HCT116 (cell line): ENCODE measurements around the gene RABGEF1. TPM values are rescaled to one million over a fixed set of nuclear protein-coding genes. Genes with fewer than 3 reads are reported as not detected.
A peak's percentile ranks its signal among the peaks of the same experiment; 100 is the strongest.

ENCODE experiments used
- ATAC-seq: fragments of 200-7000 bp; cut with Tn5 transposase; 2 replicates; pipeline ENCODE4 v1.9.1; 2020; ENCODE audit warnings: mild to moderate bottlenecking, moderate library complexity
- BruUV-seq: library from RNA; stranded (reverse); fragments of 400-500 nt; replicated peaks from 2 replicates; lab custom pipeline; 2021; lab: Mats Ljungman, UMichigan
- CTCF ChIA-PET: fragments of 300-600 bp; sonication (Branson Sonifier 250); formaldehyde crosslinking; loops from one replicate; lab custom pipeline; 2021; ENCODE audit warnings: antibody characterized with exemption; lab: Charles Lee
- POLR2A ChIA-PET: fragments of 300-600, 350-600 bp; sonication (Branson Sonifier 250); formaldehyde crosslinking; loops from one replicate; lab custom pipeline; 2021; ENCODE audit warnings: antibody characterized with exemption; lab: Charles Lee
- RAD21 ChIA-PET, 2 experiments: fragments of 300-600 bp; sonication (Branson Sonifier 250); formaldehyde crosslinking; loops; one replicate each; lab custom pipeline; 2023; ENCODE audit warnings: low total read pairs in 2 of 2; ENCODE audit not compliant: uncharacterized antibody in 2 of 2, unreplicated experiment in 2 of 2, low non-redundant PET in 1 of 2; lab: Charles Lee
- DNase-seq: peaks from one replicate; pipeline ENCODE4 v3.0.0-alpha.2; 2010; ENCODE audit warnings: low read depth, low spot score
- H2AFZ ChIP-seq: fragments of 200-600 bp; shearing (Covaris generic), sonication (generic); 2 replicates; pipeline ENCODE4 v1.6.1; 2017; ENCODE audit warnings: low read depth, mixed run types, mixed read lengths, antibody characterized with exemption, low read length; ENCODE audit not compliant: poor library complexity, severe bottlenecking
- H3K27ac ChIP-seq: 2 replicates; pipeline ENCODE4 v1.5.1; 2012; ENCODE audit warnings: low read depth, low read length
- H3K27me3 ChIP-seq: fragments of 200-600 bp; sonication (generic); 2 replicates; pipeline ENCODE4 v1.6.1; 2016; ENCODE audit warnings: mixed run types, low read length, mixed read lengths; ENCODE audit not compliant: insufficient read depth
- H3K36me3 ChIP-seq, 2 experiments: fragments of 200-500 bp in 1 of 2; fragments of 200-600 bp in 1 of 2; sonication (Bioruptor generic) in 1 of 2; sonication (generic) in 1 of 2; 2 replicates each; pipeline versions ENCODE4 v1.5.1 to v1.6.1; 2014 to 2016; ENCODE audit warnings: low read length in 2 of 2, inconsistent platforms in 1 of 2, mixed read lengths in 1 of 2, mixed run types in 1 of 2; ENCODE audit not compliant: insufficient read depth in 2 of 2, control insufficient read depth in 1 of 2
- H3K4me1 ChIP-seq, 2 experiments: fragments of 200-600 bp in 1 of 2; sonication (generic) in 1 of 2; 2 replicates each; pipeline versions ENCODE4 v1.5.1 to v1.6.1; 2012 to 2017; ENCODE audit warnings: low read length in 2 of 2, inconsistent platforms in 1 of 2, mild to moderate bottlenecking in 1 of 2, mixed read lengths in 1 of 2, mixed run types in 1 of 2, moderate library complexity in 1 of 2; ENCODE audit not compliant: insufficient read depth in 2 of 2, control insufficient read depth in 1 of 2
- H3K4me2 ChIP-seq: fragments of 200-600 bp; sonication (generic); 2 replicates; pipeline ENCODE4 v1.6.1; 2017; ENCODE audit warnings: mixed run types, low read length, mixed read lengths
- H3K4me3 ChIP-seq, 2 experiments: fragments of 200-600 bp in 1 of 2; sonication (generic) in 1 of 2; replicated peaks in 1 of 2; 2 replicates each; pipeline ENCODE4 v1.5.1; 2011 to 2016; ENCODE audit warnings: low read length in 2 of 2, control low read depth in 1 of 2, low read depth in 1 of 2, mild to moderate bottlenecking in 1 of 2, mixed read lengths in 1 of 2, mixed run types in 1 of 2
- H3K79me2 ChIP-seq: fragments of 200-600 bp; sonication (generic); 2 replicates; pipeline ENCODE4 v1.6.1; 2017; ENCODE audit warnings: mild to moderate bottlenecking, mixed run types, low read length, moderate library complexity, mixed read lengths; ENCODE audit not compliant: insufficient read depth
- H3K9ac ChIP-seq: fragments of 200-600 bp; sonication (generic); 2 replicates; pipeline ENCODE4 v1.6.1; 2016; ENCODE audit warnings: low read length, mixed read lengths
- H3K9me2 ChIP-seq: fragments of 200-600 bp; sonication (generic), shearing (Covaris generic); 2 replicates; pipeline ENCODE4 v1.6.1; 2017; ENCODE audit warnings: mixed run types, mild to moderate bottlenecking, moderate library complexity; ENCODE audit not compliant: insufficient read depth
- H3K9me3 ChIP-seq, 2 experiments: fragments of 200-500 bp in 1 of 2; fragments of 200-600 bp in 1 of 2; sonication (Bioruptor generic) in 1 of 2; sonication (generic) in 1 of 2; 2 replicates each; pipeline ENCODE4 v1.6.1; 2014 to 2017; ENCODE audit warnings: low read length in 2 of 2, mixed read lengths in 2 of 2, inconsistent platforms in 1 of 2, low read depth in 1 of 2, mild to moderate bottlenecking in 1 of 2, mixed run types in 1 of 2, moderate library complexity in 1 of 2; ENCODE audit not compliant: control insufficient read depth in 1 of 2, insufficient read depth in 1 of 2
- H4K20me1 ChIP-seq: fragments of 200-600 bp; sonication (generic), shearing (Covaris generic); 2 replicates; pipeline ENCODE4 v1.6.1; 2017; ENCODE audit warnings: mixed run types, mild to moderate bottlenecking, moderate library complexity; ENCODE audit not compliant: insufficient read depth
- CBX3 ChIP-seq: IDR thresholded peaks from 2 replicates; pipeline ENCODE4 v1.6.1; 2012; ENCODE audit warnings: low read depth
- CEBPB ChIP-seq: IDR thresholded peaks from 2 replicates; pipeline ENCODE4 v1.6.1; 2012; ENCODE audit warnings: low read depth
- EGR1 ChIP-seq: IDR thresholded peaks from 2 replicates; pipeline ENCODE4 v1.6.1; 2012; ENCODE audit warnings: low read depth
- EZH2phosphoT487 ChIP-seq: fragments of 200-600 bp; IDR thresholded peaks from 2 replicates; pipeline ENCODE4 v1.6.1; 2018; ENCODE audit warnings: antibody characterized with exemption, borderline replicate concordance
- POLR2AphosphoS5 ChIP-seq: IDR thresholded peaks from 2 replicates; pipeline ENCODE4 v1.6.1; 2011; ENCODE audit warnings: mild to moderate bottlenecking, low read depth, low read length, moderate library complexity
- SIN3A ChIP-seq: IDR thresholded peaks from 2 replicates; pipeline ENCODE4 v1.6.1; 2012; ENCODE audit warnings: low read depth
- SP1 ChIP-seq: IDR thresholded peaks from 2 replicates; pipeline ENCODE4 v1.6.1; 2012; ENCODE audit warnings: low read depth
- SRF ChIP-seq: IDR thresholded peaks from 2 replicates; pipeline ENCODE4 v1.6.1; 2012; ENCODE audit warnings: low read depth
- TCF7L2 ChIP-seq: IDR thresholded peaks from 2 replicates; pipeline ENCODE4 v1.7.0; 2011; ENCODE audit warnings: borderline replicate concordance, inconsistent platforms; ENCODE audit not compliant: insufficient read depth, insufficient read length; ENCODE audit errors: extremely low read depth
- YY1 ChIP-seq: IDR thresholded peaks from 2 replicates; pipeline ENCODE4 v1.6.1; 2011; ENCODE audit warnings: low read length, low read depth, moderate library complexity, mild to moderate bottlenecking; ENCODE audit not compliant: insufficient replicate concordance; ENCODE audit errors: extremely low read depth
- ZFX ChIP-seq: fragments of 450-650 bp; IDR thresholded peaks from 2 replicates; pipeline ENCODE4 v1.6.1; 2017
- ZNF274 ChIP-seq: fragments of 200-500 bp; sonication (Bioruptor generic); IDR thresholded peaks from 2 replicates; pipeline ENCODE4 v1.6.1; 2014; ENCODE audit warnings: mild to moderate bottlenecking, low read depth, low read length, inconsistent platforms
- intact Hi-C: fragments of 100-400 bp; cut with micrococcal nuclease; formaldehyde crosslinking; loops from 2 replicates; pipeline ENCODE4 v1.10.0; 2022
- total RNA-seq: library from RNA; stranded (reverse); gene quantifications from one replicate; pipeline ENCODE4 v1.2.1, GENCODE V29; 2021; ENCODE audit not compliant: unreplicated experiment
- TF ChIP-seq, protein P1 (sequence below): IDR thresholded peaks from 2 replicates; pipeline ENCODE4 v1.6.1; 2012
- TF ChIP-seq, protein P2 (sequence below): IDR thresholded peaks from 2 replicates; pipeline ENCODE4 v1.6.1; 2012

The RABGEF1 gene
- total RNA-seq, 1 experiment from 2014 or later, result 22.9 TPM

- ATAC-seq, result no peak
- Histone ChIP-seq H3K27ac (no peak overlapping the region), H3K4me3 (no peak overlapping the region), H3K4me2 (no peak overlapping the region), H4K20me1 (no peaks in the 10 kb centered on the region), H3K36me3 (no peaks in the 10 kb centered on the region), H3K9me3 (no peaks in the 10 kb centered on the region), H3K4me1 (peaks cover 0 to 16% of the 10 kb centered on the region in 2 experiments; a peak in 2 of 4 replicates), H3K27me3 (no peaks in the 10 kb centered on the region), H3K9ac (no peak overlapping the region), H2AFZ (no peak overlapping the region), H3K9me2 (no peaks in the 10 kb centered on the region), H3K79me2 (peaks cover 91% of the 10 kb centered on the region)
- no TSS peak for BruUV-seq
- TF ChIP-seq CEBPB (no peak), SRF (no peak), EZH2phosphoT487 (no peak), TCF7L2 (no peak)
- TF ChIP-seq, protein P1, sequence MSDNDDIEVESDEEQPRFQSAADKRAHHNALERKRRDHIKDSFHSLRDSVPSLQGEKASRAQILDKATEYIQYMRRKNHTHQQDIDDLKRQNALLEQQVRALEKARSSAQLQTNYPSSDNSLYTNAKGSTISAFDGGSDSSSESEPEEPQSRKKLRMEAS, result no peak
- ChIA-PET RAD21 (no interaction called here), POLR2A (no interaction called here), CTCF (no interaction called here)
- intact Hi-C loops, result loop anchor here (5.0 kb wide), 1 partner anchor 92 kb away; no protein-coding TSS in a partner anchor
- no peak for DNase-seq
These were observed 3.4 kb downstream of the RABGEF1 start for GRCh38 chr7:66743920-66744319.

GRCh38 chr7:66747385-66747784 lies 6.9 kb downstream of the RABGEF1 start:
- Histone ChIP-seq H3K4me2 (no peak overlapping the region), H3K9me3 (no peaks in the 10 kb centered on the region), H3K79me2 (peaks cover 95% of the 10 kb centered on the region), H3K9me2 (no peaks in the 10 kb centered on the region), H3K4me1 (peaks cover 0 to 6% of the 10 kb centered on the region in 2 experiments; a peak in 2 of 4 replicates), H3K9ac (no peak overlapping the region), H3K4me3 (no peak overlapping the region), H4K20me1 (no peaks in the 10 kb centered on the region), H2AFZ (no peak overlapping the region), H3K36me3 (no peaks in the 10 kb centered on the region), H3K27ac (no peak overlapping the region), H3K27me3 (no peaks in the 10 kb centered on the region)
- ChIA-PET POLR2A (no interaction called here), RAD21 (no interaction called here), CTCF (no interaction called here)
- BruUV-seq, result TSS peak; percentile 5
- DNase-seq (no peak), ATAC-seq (no peak)
- intact Hi-C loops, result no loop called here
- TF ChIP-seq YY1 (no peak), ZNF274 (no peak), SP1 (no peak), ZFX (no peak), SIN3A (no peak), POLR2AphosphoS5 (no peak), SRF (no peak), CBX3 (no peak), EGR1 (no peak)
- TF ChIP-seq, protein P2, sequence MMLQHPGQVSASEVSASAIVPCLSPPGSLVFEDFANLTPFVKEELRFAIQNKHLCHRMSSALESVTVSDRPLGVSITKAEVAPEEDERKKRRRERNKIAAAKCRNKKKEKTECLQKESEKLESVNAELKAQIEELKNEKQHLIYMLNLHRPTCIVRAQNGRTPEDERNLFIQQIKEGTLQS, result no peak
